ENCODE data around the gene DGKE. TPM values are rescaled to one million over a fixed set of nuclear protein-coding genes. Genes with fewer than 3 reads are reported as not detected.

The DGKE gene
- total RNA-seq, 2 experiments from 2014 or later, result 34.2 to 35.7 TPM

DNA sequence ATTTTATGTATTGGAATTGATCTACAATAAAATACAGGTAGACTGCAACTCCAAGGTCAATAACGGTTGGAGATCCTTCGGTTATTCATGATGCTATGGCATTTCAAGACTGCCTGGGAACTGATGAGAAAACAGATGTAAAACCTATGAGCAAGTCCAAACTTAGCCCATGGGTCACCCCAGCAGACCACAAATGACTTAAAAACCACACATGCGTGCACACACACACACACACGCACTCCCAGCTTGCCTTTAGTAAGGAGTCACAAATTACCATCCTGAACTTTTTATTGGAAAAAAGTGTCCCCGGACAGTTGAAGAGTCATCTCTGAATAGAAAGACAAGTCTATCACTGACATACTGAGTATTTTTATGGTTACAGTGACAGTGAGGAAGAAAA, 53.2 kb downstream of the DGKE start:
- POLR2A ChIA-PET, result interaction anchor here (1.1 kb wide), 1 partner anchor 121 kb away, joined by 3 read pairs; no protein-coding TSS in a partner anchor
- Mint-ChIP-seq H3K9me3 (peaks cover 5% of the 10 kb centered on the region), H3K27ac (no peak overlapping the region), H3K36me3 (ENCODE audit: low read depth) (peaks cover 74% of the 10 kb centered on the region), H3K27me3 (no peaks in the 10 kb centered on the region), H3K4me1 (peaks cover 4% of the 10 kb centered on the region), H3K4me3 (no peak overlapping the region)
- CTCF ChIA-PET, result no interaction called here
- DNase-seq, result no peak

DNA sequence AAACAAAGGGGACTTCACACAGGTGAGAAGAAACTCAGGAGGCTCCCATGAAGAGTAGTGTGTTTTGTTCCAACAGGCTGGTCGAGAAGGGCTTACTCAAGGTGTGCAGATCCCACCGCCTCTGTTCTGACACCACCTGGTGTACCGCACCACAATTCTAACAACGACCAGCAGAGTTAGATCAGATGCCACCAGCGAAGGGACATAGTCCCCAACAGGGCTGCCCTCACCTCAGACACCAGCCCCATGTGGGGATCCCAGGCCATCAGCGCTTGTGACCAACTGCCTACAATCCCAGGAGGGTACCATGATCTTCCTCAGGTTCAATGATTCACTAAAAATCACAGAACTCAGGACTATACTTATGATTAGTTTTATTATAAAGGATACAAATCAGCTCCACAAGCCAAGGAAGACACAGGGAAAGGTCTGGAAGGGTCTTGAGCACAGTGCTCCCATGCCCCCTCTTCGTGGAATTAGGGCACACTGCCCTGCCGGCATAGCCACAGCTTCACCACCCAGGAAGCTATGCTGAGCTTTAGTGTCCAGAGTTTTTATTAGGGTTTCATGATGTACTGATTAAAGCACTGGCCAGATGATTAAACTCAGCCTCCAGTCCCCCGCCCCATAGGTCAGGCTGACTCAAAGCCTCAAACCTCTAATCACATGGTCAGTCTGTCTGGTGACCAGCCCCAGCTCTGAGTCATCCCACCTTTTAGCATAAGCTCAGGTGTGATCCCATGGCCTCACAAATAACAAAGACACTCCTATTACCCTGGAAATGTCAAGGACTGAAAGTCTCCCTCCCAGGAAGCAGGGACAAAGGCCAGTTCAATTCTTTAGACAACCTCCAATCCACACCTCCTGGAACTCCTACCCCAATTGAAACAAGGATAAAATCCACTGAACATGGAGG, 53.9 kb downstream of the DGKE start:
- no peaks in the 10 kb centered on the region for H3K27me3 Mint-ChIP-seq
- POLR2A ChIA-PET, result interaction anchor here (1.1 kb wide), 1 partner anchor 120 kb away, joined by 3 read pairs; no protein-coding TSS in a partner anchor
- H3K4me3 Mint-ChIP-seq, result no peak overlapping the region
- H3K27ac Mint-ChIP-seq, result no peak overlapping the region
- peaks cover 81% of the 10 kb centered on the region for H3K36me3 Mint-ChIP-seq (ENCODE audit: low read depth)
- DNase-seq, result no peak
- CTCF ChIA-PET, result no interaction called here
- peaks cover 8% of the 10 kb centered on the region for H3K4me1 Mint-ChIP-seq
- H3K9me3 Mint-ChIP-seq, result peaks cover 5% of the 10 kb centered on the region

DNA sequence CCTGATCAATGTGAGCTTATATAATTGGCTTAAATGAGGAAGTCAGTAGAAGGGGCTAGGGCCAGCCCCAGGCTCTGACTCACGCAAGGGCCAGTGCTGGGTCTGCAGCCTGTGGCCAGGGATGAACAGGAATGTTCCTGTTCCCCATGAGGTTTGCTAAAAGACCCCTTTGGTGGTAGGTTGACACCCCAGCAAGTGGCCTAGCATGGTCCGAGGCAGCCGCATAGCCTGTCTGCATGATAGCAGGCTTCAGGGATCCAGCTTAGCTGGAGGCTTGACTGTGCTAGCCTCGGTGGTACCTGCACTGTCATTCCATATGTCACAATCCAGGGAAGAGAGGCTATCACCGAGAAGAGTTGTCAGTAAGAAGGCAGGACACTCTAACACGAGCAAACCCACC, 56.4 kb downstream of the DGKE start:
- POLR2A ChIA-PET, result interaction anchor here (1.1 to 2.8 kb wide), 6 partner anchors 11 to 29 kb away, joined by 3 to 11 read pairs (median 6); no protein-coding TSS in a partner anchor

DNA sequence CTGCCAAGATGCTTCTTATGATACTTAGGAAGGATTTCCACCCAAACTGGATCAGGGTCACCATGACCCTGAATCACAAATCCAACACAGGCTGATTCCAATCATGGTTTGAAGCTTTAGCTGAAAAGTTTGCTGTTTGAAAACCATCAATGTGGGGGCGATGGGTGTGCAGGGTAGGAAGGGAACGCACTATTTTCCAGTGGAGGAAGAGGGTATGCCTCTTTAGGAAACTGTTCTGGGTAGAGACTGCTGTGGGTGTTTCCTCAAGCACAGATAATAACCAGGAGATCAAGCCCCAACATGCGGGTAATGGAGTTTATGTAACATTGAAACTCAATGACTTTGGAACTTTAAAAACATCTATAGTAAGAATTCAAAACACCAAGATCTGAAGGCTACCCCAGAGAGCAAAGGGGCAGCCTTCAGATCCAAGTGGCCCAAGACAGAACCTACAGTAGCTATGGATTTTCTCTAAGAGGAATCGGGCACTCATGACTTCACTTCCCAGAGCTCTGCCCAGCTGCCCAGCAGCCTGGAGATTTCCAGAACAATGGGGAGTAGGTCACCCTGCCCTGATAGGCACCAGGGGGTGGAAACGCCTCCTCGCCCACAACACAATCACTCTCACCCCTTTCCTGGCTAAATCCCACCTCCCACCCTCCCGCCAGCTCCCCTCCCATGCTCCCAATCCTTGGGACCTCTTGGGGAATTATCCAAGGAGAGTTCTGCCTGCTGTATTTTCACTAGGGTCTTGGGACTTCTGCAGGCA, 57.1 kb downstream of the DGKE start:
- ChIA-PET POLR2A (interaction anchor here (1.0 to 2.8 kb wide), 4 partner anchors 10 to 23 kb away, joined by 4 to 8 read pairs (median 6); partner anchors contain the start of gene TRIM25), CTCF (interaction anchor here (1.2 to 2.4 kb wide), 2 partner anchors 23 to 48 kb away, joined by 5 to 8 read pairs; partner anchors contain the start of gene TRIM25)
- peaks cover 100% of the 10 kb centered on the region for H3K36me3 Mint-ChIP-seq (ENCODE audit: low read depth)
- peaks cover 11% of the 10 kb centered on the region for H3K4me1 Mint-ChIP-seq
- H3K27me3 Mint-ChIP-seq, result no peaks in the 10 kb centered on the region
- no peak for DNase-seq
- no peak overlapping the region for H3K27ac Mint-ChIP-seq
- H3K9me3 Mint-ChIP-seq, result peaks cover 5% of the 10 kb centered on the region
- no peak overlapping the region for H3K4me3 Mint-ChIP-seq

More for the DNA sequence above, 56.4 kb downstream of the DGKE start:
- H3K9me3 Mint-ChIP-seq, result peaks cover 5% of the 10 kb centered on the region
- CTCF ChIA-PET, result interaction anchor here (1.0 to 2.4 kb wide), 3 partner anchors 23 to 71 kb away, joined by 4 to 8 read pairs (median 5); partner anchors contain the start of gene TRIM25
- H3K36me3 Mint-ChIP-seq (ENCODE audit: low read depth), result peaks cover 96% of the 10 kb centered on the region
- H3K4me1 Mint-ChIP-seq, result peaks cover 12% of the 10 kb centered on the region
- no peak overlapping the region for H3K27ac Mint-ChIP-seq
- no peak for DNase-seq
- H3K4me3 Mint-ChIP-seq, result no peak overlapping the region
- no peaks in the 10 kb centered on the region for H3K27me3 Mint-ChIP-seq

DNA sequence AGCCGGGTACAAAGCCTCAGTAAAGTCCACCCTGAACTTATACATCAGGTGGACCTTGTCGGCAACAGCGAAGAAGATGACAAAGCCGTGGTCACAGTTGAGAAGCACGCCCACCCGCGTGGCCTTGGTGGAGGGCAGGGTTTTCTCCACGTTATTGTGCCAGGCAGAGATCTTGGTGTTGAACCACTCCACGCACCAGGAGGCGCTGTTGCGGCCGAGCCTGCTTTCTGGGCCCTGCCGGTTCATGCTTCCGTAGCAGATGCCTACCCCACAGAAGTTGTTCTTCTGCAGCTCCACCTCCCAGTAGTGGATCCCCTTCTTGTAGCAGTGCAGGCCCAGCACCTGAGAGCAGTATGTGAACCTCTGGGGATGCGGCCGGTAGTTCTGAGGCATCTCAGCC, 57.8 kb downstream of the DGKE start:
- H3K27ac Mint-ChIP-seq, result no peak overlapping the region
- no peaks in the 10 kb centered on the region for H3K27me3 Mint-ChIP-seq
- H3K4me1 Mint-ChIP-seq, result peaks cover 9% of the 10 kb centered on the region
- peaks cover 99% of the 10 kb centered on the region for H3K36me3 Mint-ChIP-seq (ENCODE audit: low read depth)
- no peak overlapping the region for H3K4me3 Mint-ChIP-seq
- ChIA-PET POLR2A (interaction anchor here (1.0 to 2.8 kb wide), 3 partner anchors 9 to 22 kb away, joined by 4 to 8 read pairs (median 5); partner anchors contain the start of gene TRIM25), CTCF (interaction anchor here (1.2 to 2.4 kb wide), 2 partner anchors 48 to 72 kb away, joined by 3 to 8 read pairs; no protein-coding TSS in a partner anchor)
- peaks cover 5% of the 10 kb centered on the region for H3K9me3 Mint-ChIP-seq
- DNase-seq, result no peak

DNA sequence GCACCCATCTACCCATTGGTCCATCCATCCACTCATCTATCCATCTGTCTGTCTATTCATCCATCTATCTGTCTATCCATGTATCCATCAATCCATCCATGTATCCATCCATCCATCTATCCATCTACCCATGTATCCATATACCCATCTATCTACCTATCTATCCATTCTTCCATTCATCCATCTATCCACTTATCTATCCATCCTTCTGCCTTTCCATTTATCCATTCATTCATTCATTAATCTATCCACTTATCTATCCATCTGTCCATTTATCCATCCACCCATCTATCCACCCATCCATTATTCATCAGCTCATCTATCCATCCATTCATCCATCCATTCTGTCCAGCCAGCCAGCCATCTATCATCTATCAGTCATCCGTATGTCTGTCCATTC, 58.4 kb downstream of the DGKE start:
- CTCF ChIA-PET, result interaction anchor here (1.2 kb wide), 1 partner anchor 72 kb away, joined by 3 read pairs; no protein-coding TSS in a partner anchor

DNA sequence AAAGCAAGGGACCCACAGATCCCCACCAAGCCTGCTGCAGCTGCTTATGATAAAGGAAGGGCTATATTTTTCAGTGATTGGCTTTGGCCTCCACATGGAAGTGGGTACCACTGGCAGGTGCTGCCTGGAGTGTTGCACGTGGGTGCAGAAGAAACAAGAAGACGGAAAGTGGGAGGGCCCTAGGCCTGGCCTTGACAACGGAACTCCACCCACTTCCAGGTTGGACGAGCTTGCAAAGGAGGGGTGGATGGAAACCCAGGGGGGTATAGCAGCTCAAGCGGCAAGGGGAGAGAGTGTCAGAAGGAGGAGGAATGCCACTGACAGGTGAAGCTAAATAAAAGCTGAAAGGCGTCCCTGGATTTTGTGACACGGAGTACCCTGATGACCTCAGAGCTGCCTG, 59.6 kb downstream of the DGKE start:
- DNase-seq, result no peak
- H3K4me1 Mint-ChIP-seq, result peaks cover 21% of the 10 kb centered on the region
- CTCF ChIA-PET, result interaction anchor here (0.7 to 1.3 kb wide), 3 partner anchors 16 to 67 kb away, joined by 3 to 5 read pairs (median 5); partner anchors contain the start of gene COIL
- H3K27me3 Mint-ChIP-seq, result no peaks in the 10 kb centered on the region
- H3K36me3 Mint-ChIP-seq (ENCODE audit: low read depth), result peaks cover 99% of the 10 kb centered on the region
- H3K4me3 Mint-ChIP-seq, result no peak overlapping the region
- H3K27ac Mint-ChIP-seq, result no peak overlapping the region
- H3K9me3 Mint-ChIP-seq, result peaks cover under 1% of the 10 kb centered on the region
- POLR2A ChIA-PET, result interaction anchor here (1.0 to 1.1 kb wide), 2 partner anchors 8 to 16 kb away, joined by 3 to 4 read pairs; no protein-coding TSS in a partner anchor

More for the DNA sequence above, 58.4 kb downstream of the DGKE start:
- no peak for DNase-seq
- peaks cover 99% of the 10 kb centered on the region for H3K36me3 Mint-ChIP-seq (ENCODE audit: low read depth)
- H3K27ac Mint-ChIP-seq, result no peak overlapping the region
- POLR2A ChIA-PET, result interaction anchor here (1.0 to 2.8 kb wide), 2 partner anchors 16 to 22 kb away, joined by 4 to 8 read pairs; partner anchors contain the start of gene TRIM25
- no peaks in the 10 kb centered on the region for H3K27me3 Mint-ChIP-seq
- H3K9me3 Mint-ChIP-seq, result peaks cover 5% of the 10 kb centered on the region
- H3K4me1 Mint-ChIP-seq, result peaks cover 12% of the 10 kb centered on the region
- H3K4me3 Mint-ChIP-seq, result no peak overlapping the region

DNA sequence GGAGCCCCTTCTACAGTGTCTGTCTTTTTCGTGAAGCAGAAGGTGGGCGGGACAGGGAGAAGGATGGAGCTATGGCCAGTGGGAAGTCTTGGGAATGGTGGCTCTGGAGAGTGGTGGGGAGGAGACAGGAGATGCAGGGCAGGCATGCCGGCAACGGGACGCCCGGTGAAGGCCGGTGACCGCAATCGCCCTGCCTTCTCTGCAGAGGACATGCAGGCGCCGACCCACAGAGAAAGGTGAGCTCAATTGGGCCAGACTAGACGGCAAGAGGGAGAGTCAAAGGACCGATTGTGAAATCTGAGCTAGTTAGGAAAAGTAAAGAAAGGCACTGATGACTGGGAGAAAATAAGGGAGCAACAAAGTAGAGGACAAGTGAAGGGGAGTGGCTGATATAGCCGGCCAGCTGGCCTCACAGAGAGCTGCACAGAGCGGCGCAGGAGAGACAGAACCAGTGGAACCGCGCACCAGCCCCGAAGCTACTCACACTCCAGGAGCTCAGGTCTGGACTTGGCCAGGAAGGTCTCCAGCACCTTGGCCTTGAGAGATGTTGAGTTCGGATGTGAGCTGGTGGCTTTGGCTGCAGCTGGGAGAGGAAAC, 61.0 kb downstream of the DGKE start:
- no peak overlapping the region for H3K27ac Mint-ChIP-seq
- CTCF ChIA-PET, result interaction anchor here (0.9 kb wide), 1 partner anchor 45 kb away, joined by 3 read pairs; no protein-coding TSS in a partner anchor
- H3K4me3 Mint-ChIP-seq, result no peak overlapping the region
- H3K36me3 Mint-ChIP-seq (ENCODE audit: low read depth), result peaks cover 99% of the 10 kb centered on the region
- POLR2A ChIA-PET, result interaction anchor here (1.1 to 1.3 kb wide), 2 partner anchors 19 to 41 kb away, joined by 3 read pairs; partner anchors contain the start of gene TRIM25
- H3K9me3 Mint-ChIP-seq, result no peaks in the 10 kb centered on the region
- no peak for DNase-seq
- peaks cover 23% of the 10 kb centered on the region for H3K4me1 Mint-ChIP-seq
- H3K27me3 Mint-ChIP-seq, result no peaks in the 10 kb centered on the region

DNA sequence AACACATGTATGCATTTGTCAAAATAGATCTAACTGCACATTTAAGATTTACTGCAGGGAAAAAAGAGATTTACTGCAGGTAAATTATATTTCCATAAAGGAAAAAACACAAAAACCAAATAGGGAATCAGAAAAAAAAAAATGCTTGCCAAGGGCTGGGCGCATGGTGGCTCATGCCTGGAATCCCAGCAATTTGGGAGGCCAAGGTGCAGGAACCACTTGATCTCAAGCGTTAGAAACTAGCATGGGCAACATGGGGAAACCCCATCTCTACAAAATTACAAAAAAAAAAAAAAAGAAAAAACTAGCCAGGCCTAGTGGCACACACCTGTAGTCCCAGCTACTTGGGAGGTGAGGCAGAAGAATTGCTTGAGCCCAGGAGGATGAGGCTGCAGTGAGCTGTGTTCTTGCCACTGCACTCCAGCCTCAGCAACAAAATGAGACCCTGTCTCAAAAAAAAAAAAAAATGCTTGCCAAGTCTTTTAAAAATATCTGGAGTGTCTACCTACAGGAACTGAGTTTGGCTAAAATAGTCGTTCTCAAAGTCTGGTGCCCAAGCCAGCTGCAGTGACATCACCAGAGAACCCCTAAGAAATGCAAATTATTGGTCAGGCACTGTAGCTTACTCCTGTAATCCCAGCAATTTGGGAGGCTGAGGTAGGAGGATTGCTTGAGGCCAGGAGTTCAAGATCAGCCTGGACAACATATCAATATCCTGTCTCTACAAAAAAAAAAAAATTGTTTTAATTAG, 62.4 kb downstream of the DGKE start:
- Mint-ChIP-seq H3K4me1 (peaks cover 27% of the 10 kb centered on the region), H3K36me3 (ENCODE audit: low read depth) (peaks cover 98% of the 10 kb centered on the region), H3K4me3 (no peak overlapping the region), H3K27ac (no peak overlapping the region), H3K27me3 (no peaks in the 10 kb centered on the region), H3K9me3 (no peaks in the 10 kb centered on the region)
- no peak for DNase-seq
- ChIA-PET CTCF (no interaction called here), POLR2A (interaction anchor here (1.5 kb wide), 1 partner anchor 13 kb away, joined by 3 read pairs; no protein-coding TSS in a partner anchor)

DNA sequence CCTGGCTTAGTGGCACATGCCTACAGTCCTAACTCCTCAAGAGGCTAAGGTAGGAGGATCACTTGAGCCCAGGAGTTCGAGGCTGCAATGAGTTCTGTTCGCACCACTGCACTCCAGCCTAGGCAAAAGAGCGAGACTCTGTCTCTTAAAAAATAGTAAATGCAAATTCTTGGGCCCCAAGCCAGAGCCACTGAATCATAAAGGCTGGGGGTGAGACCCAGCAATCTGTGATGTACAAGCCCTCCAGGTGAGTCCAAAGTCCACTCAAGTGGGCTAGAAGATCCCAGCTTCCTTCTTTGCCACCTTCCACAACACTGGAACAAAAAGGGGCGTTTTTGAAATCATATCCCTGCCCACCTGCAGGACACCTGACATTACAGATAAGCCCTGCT, 63.0 kb downstream of the DGKE start:
- no peak overlapping the region for H3K27ac Mint-ChIP-seq
- H3K36me3 Mint-ChIP-seq (ENCODE audit: low read depth), result peaks cover 98% of the 10 kb centered on the region
- ChIA-PET CTCF (no interaction called here), POLR2A (interaction anchor here (1.5 kb wide), 1 partner anchor 12 kb away, joined by 3 read pairs; no protein-coding TSS in a partner anchor)
- H3K4me1 Mint-ChIP-seq, result peaks cover 31% of the 10 kb centered on the region
- DNase-seq, result no peak
- H3K27me3 Mint-ChIP-seq, result no peaks in the 10 kb centered on the region
- no peaks in the 10 kb centered on the region for H3K9me3 Mint-ChIP-seq
- H3K4me3 Mint-ChIP-seq, result no peak overlapping the region

DNA sequence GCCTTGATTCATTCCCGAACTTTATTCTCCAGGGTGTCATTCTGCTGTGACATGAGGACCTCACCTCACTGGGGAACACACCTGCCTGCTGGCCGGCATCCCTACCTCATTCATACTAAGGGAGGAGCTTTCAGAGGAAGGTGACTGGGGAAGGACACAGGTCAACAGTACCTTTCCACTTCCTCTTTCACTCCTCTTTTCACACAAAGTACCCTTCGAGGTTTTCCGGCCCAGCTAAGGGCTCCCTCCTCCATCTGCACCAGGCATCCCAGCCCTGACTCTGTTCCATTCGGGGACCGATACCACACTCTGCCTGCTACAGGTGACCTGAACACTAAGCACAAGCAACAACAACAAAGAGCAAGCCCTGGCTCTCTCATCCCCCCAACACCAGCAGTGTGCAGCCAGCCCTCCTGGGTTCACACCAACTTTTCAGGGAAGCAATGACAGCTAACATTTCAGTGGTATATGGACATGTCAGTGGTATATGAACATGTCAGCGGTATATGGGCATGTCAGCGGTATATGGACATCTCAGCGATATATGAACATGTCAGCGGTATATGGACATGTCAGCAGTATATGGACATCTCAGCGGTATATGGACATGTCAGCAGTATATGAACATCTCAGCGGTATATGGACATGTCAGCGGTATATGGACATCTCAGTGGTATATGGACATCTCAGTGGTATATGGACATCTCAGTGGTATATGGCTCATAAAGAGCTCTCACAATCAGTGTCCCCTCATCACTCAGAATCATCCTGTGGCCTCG, 63.9 kb downstream of the DGKE start:
- Mint-ChIP-seq H3K27ac (no peak overlapping the region), H3K27me3 (no peaks in the 10 kb centered on the region), H3K9me3 (no peaks in the 10 kb centered on the region), H3K4me1 (peaks cover 33% of the 10 kb centered on the region), H3K36me3 (ENCODE audit: low read depth) (peaks cover 98% of the 10 kb centered on the region), H3K4me3 (no peak overlapping the region)
- CTCF ChIA-PET, result no interaction called here
- POLR2A ChIA-PET, result interaction anchor here (1.5 kb wide), 1 partner anchor 12 kb away, joined by 3 read pairs; no protein-coding TSS in a partner anchor
- no peak for DNase-seq

All from activated CD4-positive, alpha-beta memory T cell treated with anti-CD3 and anti-CD28 coated beads, Interleukin-2, amount 10 ng/mL, durations not matched to agents 7 days and 5 days (primary cell).